Effector memory CD8-positive, alpha-beta T cell (primary cell): Measurements from ENCODE around the gene ZNF174.

ENCODE experiments used
- ATAC-seq: fragments of 150-1000 bp; cut with Tn5 transposase; replicated peaks from 2 replicates; pipeline ENCODE4 v1.10.0; 2021; ENCODE audit warnings: mild to moderate bottlenecking, moderate library complexity
- DNase-seq, 3 experiments: peaks; one replicate each; pipeline ENCODE4 v3.0.0; 2021
- H3K27ac Mint-ChIP-seq, 2 donors: one replicate each; pipeline ENCODE4 v1.8.0; 2022; ENCODE audit warnings: mild to moderate bottlenecking in 2 of 2, mixed read lengths in 2 of 2, moderate library complexity in 2 of 2
- H3K27me3 Mint-ChIP-seq, 2 donors: one replicate each; pipeline ENCODE4 v1.8.0; 2022; ENCODE audit warnings: mixed read lengths in 2 of 2
- H3K36me3 Mint-ChIP-seq: one replicate; pipeline ENCODE4 v1.8.0; 2022; ENCODE audit warnings: mild to moderate bottlenecking, moderate library complexity, mixed read lengths; ENCODE audit not compliant: insufficient read depth
- H3K4me1 Mint-ChIP-seq, 2 donors: one replicate each; pipeline ENCODE4 v1.8.0; 2022; ENCODE audit warnings: low read depth in 2 of 2, mixed read lengths in 2 of 2
- H3K4me3 Mint-ChIP-seq, 2 donors: one replicate each; pipeline ENCODE4 v1.8.0; 2022; ENCODE audit warnings: mild to moderate bottlenecking in 2 of 2, mixed read lengths in 2 of 2, moderate library complexity in 2 of 2
- H3K9me3 Mint-ChIP-seq, 2 donors: one replicate each; pipeline ENCODE4 v1.8.0; 2022; ENCODE audit warnings: mixed read lengths in 2 of 2
- total RNA-seq, 9 experiments: gene quantifications; one replicate each; lab custom pipeline; 2026; lab: John Stamatoyannopoulos, UW

The ZNF174 gene
- total RNA-seq = 2.0 to 14.3 (median 7.3) reads per million in 9 experiments

GRCh38 chr16:3400779-3401688 lies at the start of gene ZNF174, which contains the start of gene ZSCAN32:
Gene ZNF174, plus strand, starts transcription at chr16:3401215. Its CDS starts 790 bp downstream, at chr16:3402005.
Gene ZSCAN32, minus strand, starts transcription at chr16:3401004. Its CDS starts 3,447 bp downstream, at chr16:3397557.
- H3K36me3 Mint-ChIP-seq = peaks cover 16% of the 10 kb centered on the region
- H3K27ac Mint-ChIP-seq = peak within 1 kb of the TSS; percentile 82 to 87
- H3K9me3 Mint-ChIP-seq = peaks cover 0 to 1% of the 10 kb centered on the region in 2 donors
- DNase-seq (peak; percentile 98 to 99 (median 98)), ATAC-seq (peak; percentile 96)
- peak within 1 kb of the TSS; percentile 89 to 91 for H3K4me3 Mint-ChIP-seq
- H3K4me1 Mint-ChIP-seq = peaks cover 31 to 45% of the 10 kb centered on the region in 2 donors
- H3K27me3 Mint-ChIP-seq = no peaks in the 10 kb centered on the region

GRCh38 chr16:3355589-3355988 lies 45.4 kb upstream of the ZNF174 start, which contains the start of gene OR2C1:
Gene OR2C1, plus strand, starts transcription at chr16:3355889. Its CDS starts 52 bp downstream, at chr16:3355941.
- peaks cover 0 to 8% of the 10 kb centered on the region in 2 donors for H3K9me3 Mint-ChIP-seq
- H3K4me1 Mint-ChIP-seq = no peaks in the 10 kb centered on the region
- H3K36me3 Mint-ChIP-seq = no peaks in the 10 kb centered on the region
- ATAC-seq (no peak), DNase-seq (no peak)
- H3K4me3 Mint-ChIP-seq = no peak within 1 kb of the TSS
- peak within 1 kb of the TSS in 1 of 2 donors; percentile 23 for H3K27ac Mint-ChIP-seq
- H3K27me3 Mint-ChIP-seq = peaks cover 28 to 34% of the 10 kb centered on the region in 2 donors

- Mint-ChIP-seq H3K9me3 (peaks cover 2 to 11% of the 10 kb centered on the region in 2 donors), H3K27me3 (peaks cover 34 to 40% of the 10 kb centered on the region in 2 donors), H3K4me3 (no peak overlapping the region), H3K4me1 (no peaks in the 10 kb centered on the region), H3K27ac (peak overlapping the region in 1 of 2 donors; percentile 23), H3K36me3 (no peaks in the 10 kb centered on the region)
- DNase-seq = no peak
- ATAC-seq = no peak
Observed at GRCh38 chr16:3356118-3356517, 44.9 kb upstream of the ZNF174 start.

DNA sequence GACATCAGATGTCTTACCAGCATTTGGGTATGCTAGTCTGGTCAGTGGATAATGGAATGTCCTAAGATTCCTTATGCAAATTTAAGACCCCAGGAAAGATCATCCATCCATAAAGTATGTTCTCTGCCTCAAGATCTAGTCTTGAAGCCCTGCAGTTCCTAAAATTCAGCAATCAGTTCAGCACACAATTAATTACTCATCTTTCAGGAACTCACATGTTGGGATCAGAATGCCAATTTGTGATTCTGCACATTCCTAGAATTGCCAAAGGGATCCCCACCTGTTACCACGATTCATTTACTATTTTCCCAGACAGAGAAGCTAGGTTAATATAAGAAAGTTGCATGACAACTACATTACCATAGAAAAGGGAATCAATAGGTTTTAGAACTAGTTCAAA lies 42.1 kb upstream of the ZNF174 start:
- no peak overlapping the region for H3K4me3 Mint-ChIP-seq
- ATAC-seq = no peak
- peaks cover 2 to 11% of the 10 kb centered on the region in 2 donors for H3K9me3 Mint-ChIP-seq
- no peaks in the 10 kb centered on the region for H3K36me3 Mint-ChIP-seq
- peaks cover 40 to 50% of the 10 kb centered on the region in 2 donors for H3K27me3 Mint-ChIP-seq
- DNase-seq = no peak
- no peaks in the 10 kb centered on the region for H3K4me1 Mint-ChIP-seq
- H3K27ac Mint-ChIP-seq = no peak overlapping the region

DNA sequence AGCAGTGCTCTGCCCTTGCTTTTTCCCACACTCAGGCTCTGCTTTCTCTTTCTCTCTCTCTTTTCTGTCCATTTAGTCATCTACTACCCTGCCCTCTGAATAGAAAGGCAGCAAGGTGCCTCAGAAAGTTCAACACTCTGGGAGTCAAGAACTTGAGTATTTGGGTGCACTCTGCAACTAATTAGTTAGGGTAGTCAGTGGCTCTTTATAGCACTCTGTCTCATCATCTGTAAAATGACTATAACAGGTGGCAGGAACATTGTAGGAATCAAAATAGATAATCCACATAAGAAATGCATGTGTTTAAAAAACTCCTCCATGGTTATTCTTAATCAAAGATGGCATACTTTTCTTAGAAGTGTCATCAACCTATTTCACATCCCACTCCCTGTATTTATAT lies 38.1 kb upstream of the ZNF174 start:
- Mint-ChIP-seq H3K27me3 (peaks cover 24 to 34% of the 10 kb centered on the region in 2 donors), H3K27ac (no peak overlapping the region), H3K36me3 (peaks cover 9% of the 10 kb centered on the region), H3K4me3 (no peak overlapping the region), H3K9me3 (peaks cover 2 to 11% of the 10 kb centered on the region in 2 donors), H3K4me1 (no peaks in the 10 kb centered on the region)
- ATAC-seq (no peak), DNase-seq (no peak)

DNA sequence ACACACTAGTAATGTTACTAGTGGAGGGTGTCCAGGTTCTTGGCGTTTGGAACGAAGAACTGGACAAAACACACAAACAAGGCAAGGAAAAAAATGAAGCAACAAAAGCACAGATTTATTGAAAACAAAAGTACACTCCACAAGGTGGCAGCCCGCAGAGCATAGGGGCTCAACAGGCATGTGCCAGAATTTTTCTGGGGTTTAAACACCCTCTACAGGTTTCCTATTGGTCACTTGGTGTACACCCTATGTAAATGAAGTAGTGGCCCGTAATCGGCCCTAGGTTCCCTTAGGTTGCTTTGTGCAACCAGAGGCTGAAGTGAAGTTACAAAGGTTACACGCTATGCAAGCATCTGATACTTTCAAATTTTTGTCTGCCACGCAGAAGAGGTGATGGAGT lies 37.2 kb upstream of the ZNF174 start:
- H3K36me3 Mint-ChIP-seq = peaks cover 9% of the 10 kb centered on the region
- peak overlapping the region in 1 of 2 donors; percentile 27 for H3K4me3 Mint-ChIP-seq
- H3K9me3 Mint-ChIP-seq = peaks cover 2 to 11% of the 10 kb centered on the region in 2 donors
- H3K27ac Mint-ChIP-seq = no peak overlapping the region
- ATAC-seq = no peak
- H3K27me3 Mint-ChIP-seq = peaks cover 24 to 32% of the 10 kb centered on the region in 2 donors
- no peaks in the 10 kb centered on the region for H3K4me1 Mint-ChIP-seq
- DNase-seq = no peak

DNA sequence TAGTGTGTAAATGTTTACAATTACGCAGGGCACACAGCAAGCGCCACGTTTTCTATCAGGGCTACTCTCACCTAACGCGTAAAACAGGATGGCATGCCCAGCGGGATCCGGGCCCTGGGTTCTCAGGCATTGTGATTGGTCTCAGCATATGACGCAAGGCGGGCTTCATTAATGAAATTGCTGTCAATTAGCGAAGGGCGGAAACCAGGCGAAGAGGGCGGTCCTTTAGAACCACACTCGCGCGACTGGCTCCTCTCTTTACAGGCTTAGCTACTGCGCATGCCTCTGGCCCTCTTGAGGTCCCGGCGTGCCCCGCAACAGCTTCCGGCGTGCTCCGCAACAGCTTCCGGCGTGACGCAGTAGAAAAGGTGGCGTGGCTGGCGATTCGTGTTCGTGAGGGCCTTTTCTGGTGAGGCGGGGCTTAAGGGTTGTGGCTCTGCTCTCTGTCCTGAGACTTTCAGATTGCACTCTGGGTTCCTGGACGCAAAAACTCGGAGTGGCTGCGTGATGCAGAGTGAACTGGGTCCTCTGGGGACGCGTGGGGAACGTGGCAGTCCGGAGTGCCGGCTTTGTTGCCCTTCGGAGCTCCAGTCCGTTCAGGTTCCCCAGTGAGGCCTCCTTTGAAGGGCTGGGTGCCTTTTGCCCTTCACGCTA lies 36.1 kb upstream of the ZNF174 start:
- Mint-ChIP-seq H3K4me1 (no peaks in the 10 kb centered on the region), H3K27ac (peak overlapping the region; percentile 58 to 63), H3K36me3 (peaks cover 9% of the 10 kb centered on the region), H3K27me3 (peaks cover 18 to 22% of the 10 kb centered on the region in 2 donors), H3K4me3 (peak overlapping the region; percentile 70 to 72), H3K9me3 (peaks cover 2 to 9% of the 10 kb centered on the region in 2 donors)
- DNase-seq = peak; percentile 63 to 75 (median 65)
- peak; percentile 94 for ATAC-seq

DNA sequence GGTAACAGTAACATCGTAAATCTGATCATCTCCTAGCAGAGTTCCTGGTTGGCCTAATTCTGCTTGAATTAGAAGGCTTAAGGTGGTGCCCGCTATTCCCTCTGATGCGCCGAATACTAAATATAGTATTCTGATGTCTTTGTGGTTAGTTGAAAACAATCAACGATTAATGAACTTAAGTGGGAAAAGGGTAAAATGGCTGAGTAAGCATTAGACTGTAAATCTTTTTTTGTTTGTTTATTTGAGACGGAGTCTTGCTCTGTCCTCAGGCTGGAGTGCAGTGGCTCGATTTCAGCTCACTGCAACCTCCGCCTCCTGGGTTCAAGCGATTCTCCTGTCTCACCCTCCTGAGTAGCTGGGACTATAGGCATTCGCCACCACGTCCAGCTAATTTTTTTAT lies 31.9 kb upstream of the ZNF174 start:
- DNase-seq (no peak), ATAC-seq (no peak)
- Mint-ChIP-seq H3K9me3 (peaks cover 1 to 6% of the 10 kb centered on the region in 2 donors), H3K36me3 (peaks cover 9% of the 10 kb centered on the region), H3K4me1 (no peaks in the 10 kb centered on the region), H3K4me3 (no peak overlapping the region), H3K27ac (no peak overlapping the region), H3K27me3 (no peaks in the 10 kb centered on the region)

DNA sequence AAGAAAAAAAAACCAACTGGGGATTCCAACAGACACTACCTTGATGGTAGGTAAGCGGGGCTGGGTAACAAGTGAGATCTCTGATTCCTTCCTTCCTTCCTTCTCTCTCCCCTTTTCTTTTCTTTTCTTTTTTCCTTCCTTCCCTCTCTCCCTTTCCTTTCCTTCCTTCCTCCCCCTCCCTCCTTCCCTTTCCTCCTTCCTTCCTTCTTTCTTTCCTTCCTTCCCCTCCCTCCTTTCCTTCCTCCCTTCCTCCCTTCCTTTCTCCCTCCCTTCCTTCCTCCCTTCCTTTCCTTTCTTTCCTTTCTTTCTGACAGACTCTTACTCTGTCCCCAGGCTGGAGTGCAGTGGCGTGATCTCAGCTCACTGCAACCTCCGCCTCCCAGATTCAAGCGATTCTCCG lies 25.3 kb upstream of the ZNF174 start:
- ATAC-seq = no peak
- Mint-ChIP-seq H3K36me3 (no peaks in the 10 kb centered on the region), H3K27me3 (no peaks in the 10 kb centered on the region), H3K27ac (no peak overlapping the region), H3K9me3 (peaks cover 18 to 37% of the 10 kb centered on the region in 2 donors), H3K4me1 (no peaks in the 10 kb centered on the region), H3K4me3 (no peak overlapping the region)
- no peak for DNase-seq

GRCh38 chr16:3377917-3378316 lies 23.1 kb upstream of the ZNF174 start:
- Mint-ChIP-seq H3K36me3 (no peaks in the 10 kb centered on the region), H3K9me3 (peaks cover 22 to 46% of the 10 kb centered on the region in 2 donors)

DNA sequence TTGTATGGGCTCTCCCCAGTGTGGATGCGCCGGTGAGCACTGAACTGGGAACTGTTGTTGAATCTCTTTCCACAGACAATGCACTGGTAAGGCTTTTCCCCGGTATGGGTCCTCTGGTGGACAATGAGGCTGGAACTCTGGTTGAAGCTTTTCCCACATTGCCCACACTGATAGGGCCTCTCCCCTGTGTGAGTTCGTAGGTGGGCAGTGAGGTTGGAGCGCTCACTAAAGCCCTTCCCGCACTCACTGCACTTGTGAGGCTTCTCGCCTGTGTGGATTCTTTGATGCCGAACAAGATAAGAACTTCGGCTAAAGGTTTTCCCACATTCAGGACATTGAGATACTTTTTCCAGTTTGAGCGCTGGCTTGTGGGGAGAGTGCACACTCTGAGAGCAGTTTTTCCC lies 18.0 kb upstream of the ZNF174 start:
- Mint-ChIP-seq H3K27ac (no peak overlapping the region), H3K4me1 (peaks cover under 1 to 1% of the 10 kb centered on the region in 2 donors), H3K9me3 (peaks cover 20 to 33% of the 10 kb centered on the region in 2 donors), H3K4me3 (no peak overlapping the region), H3K27me3 (no peaks in the 10 kb centered on the region), H3K36me3 (peaks cover 26% of the 10 kb centered on the region)
- no peak for ATAC-seq
- DNase-seq = no peak

More at GRCh38 chr16:3377917-3378316, 23.1 kb upstream of the ZNF174 start:
- Mint-ChIP-seq H3K27me3 (no peaks in the 10 kb centered on the region), H3K4me1 (no peaks in the 10 kb centered on the region), H3K27ac (no peak overlapping the region), H3K4me3 (no peak overlapping the region)
- ATAC-seq (no peak), DNase-seq (no peak)

- no peak for ATAC-seq
Observed at GRCh38 chr16:3388325-3388724, 12.7 kb upstream of the ZNF174 start.

DNA sequence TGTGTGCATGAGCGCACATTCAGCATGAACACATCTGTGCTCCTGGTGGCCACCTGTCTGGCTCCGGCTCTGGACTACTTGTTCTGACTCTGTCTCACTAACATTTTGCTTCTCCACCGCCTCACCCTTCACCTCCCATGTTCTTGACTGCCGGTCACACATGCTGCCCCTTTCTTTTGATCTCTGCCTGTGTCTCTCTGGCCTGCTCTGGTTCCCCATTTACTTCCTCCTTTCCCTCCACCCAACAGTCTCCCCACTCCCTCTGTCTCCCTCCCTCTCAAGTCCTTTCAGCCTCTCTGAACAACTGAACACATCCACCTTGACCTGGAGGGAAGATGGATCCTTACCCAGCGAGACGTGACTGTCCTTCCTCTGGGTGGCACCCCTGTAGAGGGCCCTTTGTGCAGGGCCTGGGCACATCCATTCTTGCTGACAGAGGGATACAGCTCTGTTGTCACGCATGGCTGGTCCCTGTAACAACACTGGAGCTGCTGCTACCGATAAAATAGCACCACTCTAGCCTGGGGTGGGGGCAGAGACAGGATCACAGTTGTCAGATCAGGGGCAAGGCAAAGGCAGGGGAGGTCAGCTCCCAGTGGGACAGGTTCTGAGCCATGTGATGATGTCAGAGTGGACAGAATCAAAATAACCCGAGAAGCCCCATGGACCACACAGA lies 11.2 kb upstream of the ZNF174 start:
- DNase-seq (no peak), ATAC-seq (no peak)
- Mint-ChIP-seq H3K36me3 (peaks cover 39% of the 10 kb centered on the region), H3K9me3 (peaks cover 11 to 35% of the 10 kb centered on the region in 2 donors), H3K4me3 (no peak overlapping the region), H3K27ac (no peak overlapping the region), H3K27me3 (no peaks in the 10 kb centered on the region), H3K4me1 (peaks cover 10 to 26% of the 10 kb centered on the region in 2 donors)

More at GRCh38 chr16:3388325-3388724, 12.7 kb upstream of the ZNF174 start:
- no peak overlapping the region for H3K27ac Mint-ChIP-seq
- peaks cover 4 to 19% of the 10 kb centered on the region in 2 donors for H3K4me1 Mint-ChIP-seq
- peaks cover 14 to 30% of the 10 kb centered on the region in 2 donors for H3K9me3 Mint-ChIP-seq
- no peak overlapping the region for H3K4me3 Mint-ChIP-seq
- DNase-seq = no peak
- no peaks in the 10 kb centered on the region for H3K27me3 Mint-ChIP-seq
- H3K36me3 Mint-ChIP-seq = peaks cover 42% of the 10 kb centered on the region
